Sigmoid colon (tissue), 7 donors: ENCODE results near the gene SLC29A2. TPM values are rescaled to one million over a fixed set of nuclear protein-coding genes. Genes with fewer than 3 reads are reported as not detected.

Experiments
- polyA plus RNA-seq, 3 donors: library from polyadenylated mRNA; stranded (reverse); fragments of 200-250 nt; gene quantifications; one replicate each; pipeline ENCODE4 v1.2.3, GENCODE V29; 2013
- small RNA-seq, 3 donors: library from RNA; depleted of rRNA; stranded (forward); fragments of <200 nt; gene quantifications; one replicate each; pipeline ENCODE3, GENCODE V24; 2016
- total RNA-seq, 4 donors: library from RNA; depleted of rRNA; stranded (reverse); fragments of >200 nt; gene quantifications; one replicate each; pipeline ENCODE4 v1.1.0, GENCODE V29; 2016
- donor health status: healthy with polysubstance abuse.
- donor health status: Bipolar disorder and iron deficiency.
- donor health status: healthy.

Gene SLC29A2
- total and polyA plus RNA-seq, 7 donors, result 0.41 to 28.0 (median 0.99) TPM

Small RNAs within 50 kb of the gene (small RNA-seq; reads per million reads assigned to genes)
- 0 reads per million in 3 donors for gene RF00017
- gene RNU1-84P, result 0 to 0.22 (median 0) reads per million in 3 donors

Other genes starting within 250 kb of the SLC29A2 start
- 10 to 100 TPM; 16.1 to 29.9 (median 24.1) TPM for gene KLC2, start 114.1 kb downstream of the SLC29A2 start, total RNA-seq
- 10 to 100 TPM in 1 of 3 donors, 1 to 10 TPM in 2; 5.4 to 20.5 (median 6.5) TPM for gene KLC2, start 114.1 kb downstream of the SLC29A2 start, polyA plus RNA-seq
- 10 to 100 TPM; 65.4 to 93.7 (median 77.3) TPM for gene RAB1B, start 103.1 kb downstream of the SLC29A2 start, total RNA-seq
- gene RAB1B, start 103.1 kb downstream of the SLC29A2 start, polyA plus RNA-seq, result 100 to 1,000 TPM; 196 to 286 (median 243) TPM
- 1 to 10 TPM in 1 of 4 donors, not detected in 3; 1.7 TPM for gene CNIH2, start 93.6 kb downstream of the SLC29A2 start, total RNA-seq
- under 1 TPM in 1 of 3 donors, not detected in 2; 0.63 TPM for gene CNIH2, start 93.6 kb downstream of the SLC29A2 start, polyA plus RNA-seq
- gene YIF1A, start 82.6 kb downstream of the SLC29A2 start, total RNA-seq, result 10 to 100 TPM; 43.5 to 72.4 (median 61.9) TPM
- gene YIF1A, start 82.6 kb downstream of the SLC29A2 start, polyA plus RNA-seq, result 100 to 1,000 TPM in 1 of 3 donors, 10 to 100 TPM in 2; 30.3 to 104 (median 45.0) TPM
- under 1 TPM in 2 of 4 donors, not detected in 2; 0.27 to 0.36 TPM for gene TMEM151A, start 79.9 kb downstream of the SLC29A2 start, total RNA-seq
- gene TMEM151A, start 79.9 kb downstream of the SLC29A2 start, polyA plus RNA-seq, result under 1 TPM in 1 of 3 donors, not detected in 2; 0.36 TPM
- 10 to 100 TPM in 2 of 4 donors, 1 to 10 TPM in 2; 5.8 to 26.3 (median 13.0) TPM for gene CD248, start 54.7 kb downstream of the SLC29A2 start, total RNA-seq
- 10 to 100 TPM in 1 of 3 donors, 1 to 10 TPM in 2; 1.2 to 13.7 (median 3.0) TPM for gene CD248, start 54.7 kb downstream of the SLC29A2 start, polyA plus RNA-seq
- gene RIN1, start 35.3 kb downstream of the SLC29A2 start, total RNA-seq, result 1 to 10 TPM in 3 of 4 donors, under 1 TPM in 1; 0.68 to 6.1 (median 2.4) TPM
- gene RIN1, start 35.3 kb downstream of the SLC29A2 start, polyA plus RNA-seq, result 10 to 100 TPM in 1 of 3 donors, 1 to 10 TPM in 2; 2.4 to 10.2 (median 3.2) TPM
- gene BRMS1, start 26.7 kb downstream of the SLC29A2 start, total RNA-seq, result 10 to 100 TPM; 20.2 to 36.2 (median 24.9) TPM
- gene BRMS1, start 26.7 kb downstream of the SLC29A2 start, polyA plus RNA-seq, result 10 to 100 TPM; 65.4 to 81.8 (median 72.1) TPM
- 10 to 100 TPM; 41.4 to 43.5 (median 43.1) TPM for gene B4GAT1, start 24.1 kb downstream of the SLC29A2 start, total RNA-seq
- gene B4GAT1, start 24.1 kb downstream of the SLC29A2 start, polyA plus RNA-seq, result 10 to 100 TPM in 1 of 3 donors, 1 to 10 TPM in 2; 4.2 to 17.4 (median 4.8) TPM
- 1 to 10 TPM in 1 of 4 donors, under 1 TPM in 3; 0.49 to 2.5 (median 0.83) TPM for gene NPAS4, start 49.3 kb upstream of the SLC29A2 start, total RNA-seq
- gene NPAS4, start 49.3 kb upstream of the SLC29A2 start, polyA plus RNA-seq, result under 1 TPM in 1 of 3 donors, not detected in 2; 0.19 TPM
- gene MRPL11, start 67.1 kb upstream of the SLC29A2 start, total RNA-seq, result 10 to 100 TPM; 54.2 to 77.8 (median 61.3) TPM
- gene MRPL11, start 67.1 kb upstream of the SLC29A2 start, polyA plus RNA-seq, result 100 to 1,000 TPM in 1 of 3 donors, 10 to 100 TPM in 2; 60.6 to 110 (median 70.3) TPM
- gene PELI3, start 95.1 kb upstream of the SLC29A2 start, total RNA-seq, result 10 to 100 TPM; 16.9 to 26.4 (median 23.0) TPM
- gene PELI3, start 95.1 kb upstream of the SLC29A2 start, polyA plus RNA-seq, result 1 to 10 TPM; 5.0 to 6.0 (median 5.3) TPM
- 10 to 100 TPM in 1 of 4 donors, 1 to 10 TPM in 3; 5.1 to 15.5 (median 9.4) TPM for gene DPP3, start 108.7 kb upstream of the SLC29A2 start, total RNA-seq
- 10 to 100 TPM; 33.0 to 86.5 (median 66.6) TPM for gene DPP3, start 108.7 kb upstream of the SLC29A2 start, polyA plus RNA-seq
- 10 to 100 TPM; 50.2 to 91.4 (median 57.8) TPM for gene BBS1, start 138.9 kb upstream of the SLC29A2 start, total RNA-seq
- 10 to 100 TPM in 1 of 3 donors, 1 to 10 TPM in 2; 7.8 to 19.0 (median 9.0) TPM for gene BBS1, start 138.9 kb upstream of the SLC29A2 start, polyA plus RNA-seq
- gene ZDHHC24, start 174.3 kb upstream of the SLC29A2 start, total RNA-seq, result 10 to 100 TPM in 1 of 4 donors, 1 to 10 TPM in 3; 6.8 to 12.2 (median 7.4) TPM
- gene ZDHHC24, start 174.3 kb upstream of the SLC29A2 start, polyA plus RNA-seq, result 1 to 10 TPM; 1.8 to 8.7 (median 1.8) TPM
- gene ACTN3, start 175.1 kb upstream of the SLC29A2 start, total RNA-seq, result under 1 TPM in 1 of 4 donors, not detected in 3; under 0.01 TPM
- gene ACTN3, start 175.1 kb upstream of the SLC29A2 start, polyA plus RNA-seq, result not detected
- 100 to 1,000 TPM; 121 to 170 (median 139) TPM for gene CTSF, start 196.8 kb upstream of the SLC29A2 start, total RNA-seq
- 10 to 100 TPM in 2 of 3 donors, 1 to 10 TPM in 1; 3.5 to 16.5 (median 12.6) TPM for gene CTSF, start 196.8 kb upstream of the SLC29A2 start, polyA plus RNA-seq
- under 1 TPM in 3 of 4 donors, not detected in 1; 0.14 to 0.71 (median 0.16) TPM for gene CCDC87, start 221.3 kb upstream of the SLC29A2 start, total RNA-seq
- gene CCDC87, start 221.3 kb upstream of the SLC29A2 start, polyA plus RNA-seq, result under 1 TPM in 1 of 3 donors, not detected in 2; 0.28 TPM
- gene CCS, start 221.4 kb upstream of the SLC29A2 start, total RNA-seq, result 10 to 100 TPM; 26.0 to 43.1 (median 40.5) TPM
- 10 to 100 TPM; 33.0 to 48.8 (median 44.6) TPM for gene CCS, start 221.4 kb upstream of the SLC29A2 start, polyA plus RNA-seq
- gene RBM14, start 244.9 kb upstream of the SLC29A2 start, total RNA-seq, result 10 to 100 TPM; 23.7 to 51.8 (median 42.9) TPM
- 10 to 100 TPM; 10.8 to 54.0 (median 15.7) TPM for gene RBM14, start 244.9 kb upstream of the SLC29A2 start, polyA plus RNA-seq